HCT116 (cell line): ENCODE data around the gene PRR23E.
A peak's percentile ranks its signal among the peaks of the same experiment; 100 is the strongest.

ENCODE experiments used
- CTCF ChIP-seq, 3 experiments: fragments of 200-600 bp in 1 of 3; sonication (generic) in 1 of 3; IDR thresholded peaks in 2 of 3; conservative IDR thresholded peaks in 1 of 3; 2 replicates each; pipeline ENCODE4 v1.5.1; 2012 to 2017; ENCODE audit warnings: low read depth in 2 of 3, low read length in 2 of 3, antibody characterized with exemption in 1 of 3, borderline replicate concordance in 1 of 3, control low read depth in 1 of 3, mild to moderate bottlenecking in 1 of 3, mixed read lengths in 1 of 3, mixed run types in 1 of 3, moderate library complexity in 1 of 3; ENCODE audit not compliant: insufficient read depth in 1 of 3
- FOSL1 ChIP-seq: IDR thresholded peaks from 2 replicates; pipeline ENCODE4 v1.6.1; 2012; ENCODE audit warnings: low read depth
- POLR2A ChIP-seq: IDR thresholded peaks from 2 replicates; pipeline ENCODE4 v1.7.0; 2011; ENCODE audit warnings: borderline replicate concordance; ENCODE audit not compliant: insufficient read depth, insufficient read length; ENCODE audit errors: extremely low read depth
- POLR2AphosphoS5 ChIP-seq: IDR thresholded peaks from 2 replicates; pipeline ENCODE4 v1.6.1; 2011; ENCODE audit warnings: mild to moderate bottlenecking, low read depth, low read length, moderate library complexity
- SIN3A ChIP-seq: IDR thresholded peaks from 2 replicates; pipeline ENCODE4 v1.6.1; 2012; ENCODE audit warnings: low read depth
- YY1 ChIP-seq: IDR thresholded peaks from 2 replicates; pipeline ENCODE4 v1.6.1; 2011; ENCODE audit warnings: low read length, low read depth, moderate library complexity, mild to moderate bottlenecking; ENCODE audit not compliant: insufficient replicate concordance; ENCODE audit errors: extremely low read depth

GRCh38 chr3:127226457-127226856, 33.5 kb downstream of the PRR23E start:
- TF ChIP-seq POLR2A (peak; percentile 26), CTCF (IDR thresholded peaks at IDR 0.05 in 2 of 3, conservative IDR thresholded peaks at IDR 0.05 in 1 of 3; ENCODE audit: borderline replicate concordance in 1 of 3, insufficient read depth in 1 of 3, low read depth in 2 of 3, low read length in 2 of 3) (no peak), FOSL1 (no peak), YY1 (no peak), POLR2AphosphoS5 (peak; percentile 65), SIN3A (no peak)
